Activated CD8-positive, alpha-beta T cell treated with anti-CD3 and anti-CD28 coated beads for 36 hours (primary cell): Measurements from ENCODE around the gene PRMT3. TPM values are rescaled to one million over a fixed set of nuclear protein-coding genes. Genes with fewer than 3 reads are reported as not detected.
"Not testable (repeated sequence)": the region's sequence is repeated elsewhere in the genome, so short reads cannot be mapped to it uniquely, and the experiment has no call there.

Experiments
- ATAC-seq: fragments of 200-7000 bp; cut with Tn5 transposase; one replicate; pipeline ENCODE4 v1.10.0; 2021; ENCODE audit warnings: mild to moderate bottlenecking, moderate library complexity
- CTCF ChIA-PET: fragments of 350-600 bp; sonication (Branson Sonifier 250); formaldehyde crosslinking; loops from one replicate; lab custom pipeline; 2021; ENCODE audit warnings: antibody characterized with exemption; lab: Charles Lee
- POLR2A ChIA-PET: fragments of 350-600 bp; sonication (Branson Sonifier 250); formaldehyde crosslinking; loops from one replicate; lab custom pipeline; 2021; ENCODE audit warnings: antibody characterized with exemption; lab: Charles Lee
- DNase-seq: peaks from one replicate; pipeline ENCODE4 v3.0.0-alpha.2; 2020
- H3K27ac Mint-ChIP-seq: one replicate; pipeline ENCODE4 v1.8.0; 2021; ENCODE audit warnings: mild to moderate bottlenecking, mixed read lengths
- H3K27me3 Mint-ChIP-seq: one replicate; pipeline ENCODE4 v1.8.0; 2021; ENCODE audit warnings: mixed read lengths
- H3K36me3 Mint-ChIP-seq: one replicate; pipeline ENCODE4 v1.8.0; 2021; ENCODE audit warnings: low read depth, mixed read lengths
- H3K4me1 Mint-ChIP-seq: one replicate; pipeline ENCODE4 v1.8.0; 2021; ENCODE audit warnings: low read depth, mixed read lengths
- H3K4me3 Mint-ChIP-seq: one replicate; pipeline ENCODE4 v1.8.0; 2021; ENCODE audit warnings: mild to moderate bottlenecking, moderate library complexity, mixed read lengths
- H3K9me3 Mint-ChIP-seq: one replicate; pipeline ENCODE4 v1.8.0; 2021; ENCODE audit warnings: mixed read lengths
- intact Hi-C: fragments of 100-400 bp; cut with micrococcal nuclease; formaldehyde crosslinking; loops from one replicate; pipeline ENCODE4 v1.10.0; 2022
- total RNA-seq, 2 experiments: library from RNA; stranded (reverse); gene quantifications; one replicate each; pipeline ENCODE4 v1.2.3, GENCODE V29; 2021
- TF ChIP-seq, protein P1 (sequence below): fragments of 200-600 bp; IDR thresholded peaks from one replicate; pipeline ENCODE4 v1.8.0; 2022; ENCODE audit warnings: antibody characterized with exemption, mild to moderate bottlenecking

PRMT3 gene
- total RNA-seq, 2 experiments from 2014 or later, result 33.3 to 36.4 TPM

DNA sequence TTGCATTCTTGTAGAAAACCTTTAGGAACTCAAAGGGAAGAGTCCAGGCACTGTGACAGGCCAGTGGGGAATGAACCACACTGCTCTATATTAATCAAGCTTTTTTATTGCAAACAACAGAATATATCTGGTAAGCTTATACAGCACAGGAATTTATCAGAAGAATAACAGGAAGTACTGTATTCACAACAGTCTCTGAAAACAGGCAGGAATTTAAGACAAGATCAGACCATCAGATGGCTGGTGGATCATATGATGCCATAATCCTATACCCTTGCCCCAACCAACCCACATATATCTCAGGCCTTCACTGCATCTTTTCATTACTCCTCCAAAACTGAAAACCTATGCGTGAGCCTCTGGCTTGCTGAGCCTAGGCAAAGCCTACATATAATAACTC, 25.0 kb upstream of the PRMT3 start:
- Mint-ChIP-seq H3K4me1 (peaks cover 52% of the 10 kb centered on the region), H3K27me3 (no peaks in the 10 kb centered on the region), H3K36me3 (peaks cover 35% of the 10 kb centered on the region), H3K9me3 (peaks cover 6% of the 10 kb centered on the region), H3K4me3 (peak overlapping the region; percentile 81), H3K27ac (peak overlapping the region; percentile 89)
- TF ChIP-seq, protein P1, sequence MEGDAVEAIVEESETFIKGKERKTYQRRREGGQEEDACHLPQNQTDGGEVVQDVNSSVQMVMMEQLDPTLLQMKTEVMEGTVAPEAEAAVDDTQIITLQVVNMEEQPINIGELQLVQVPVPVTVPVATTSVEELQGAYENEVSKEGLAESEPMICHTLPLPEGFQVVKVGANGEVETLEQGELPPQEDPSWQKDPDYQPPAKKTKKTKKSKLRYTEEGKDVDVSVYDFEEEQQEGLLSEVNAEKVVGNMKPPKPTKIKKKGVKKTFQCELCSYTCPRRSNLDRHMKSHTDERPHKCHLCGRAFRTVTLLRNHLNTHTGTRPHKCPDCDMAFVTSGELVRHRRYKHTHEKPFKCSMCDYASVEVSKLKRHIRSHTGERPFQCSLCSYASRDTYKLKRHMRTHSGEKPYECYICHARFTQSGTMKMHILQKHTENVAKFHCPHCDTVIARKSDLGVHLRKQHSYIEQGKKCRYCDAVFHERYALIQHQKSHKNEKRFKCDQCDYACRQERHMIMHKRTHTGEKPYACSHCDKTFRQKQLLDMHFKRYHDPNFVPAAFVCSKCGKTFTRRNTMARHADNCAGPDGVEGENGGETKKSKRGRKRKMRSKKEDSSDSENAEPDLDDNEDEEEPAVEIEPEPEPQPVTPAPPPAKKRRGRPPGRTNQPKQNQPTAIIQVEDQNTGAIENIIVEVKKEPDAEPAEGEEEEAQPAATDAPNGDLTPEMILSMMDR, result no peak
- ChIA-PET CTCF (interaction anchor here (0.7 to 3.8 kb wide), 2 partner anchors 8 to 25 kb away, joined by 3 to 29 read pairs; partner anchors contain the start of gene PRMT3), POLR2A (no interaction called here)
- DNase-seq, result no peak
- ATAC-seq, result no peak
- intact Hi-C loops, result no loop called here

DNA sequence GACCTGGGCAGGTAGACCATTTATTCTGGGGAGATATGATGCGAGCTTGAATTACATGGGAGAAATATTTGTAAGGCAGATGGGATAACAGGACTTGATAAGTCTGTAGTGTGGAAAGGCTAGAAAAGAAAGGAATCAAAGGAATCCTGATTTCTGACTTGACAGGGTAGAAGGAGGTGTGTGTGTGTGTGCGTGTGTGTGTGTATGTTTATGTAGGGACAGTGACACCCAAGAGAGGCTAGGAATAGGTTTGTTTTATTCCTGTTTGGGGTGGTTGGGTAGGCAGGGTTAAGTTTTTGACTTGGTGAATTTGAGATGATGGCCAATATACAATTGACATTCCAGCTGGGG, 24.4 kb upstream of the PRMT3 start:
- intact Hi-C loops, result no loop called here
- POLR2A ChIA-PET, result no interaction called here

DNA sequence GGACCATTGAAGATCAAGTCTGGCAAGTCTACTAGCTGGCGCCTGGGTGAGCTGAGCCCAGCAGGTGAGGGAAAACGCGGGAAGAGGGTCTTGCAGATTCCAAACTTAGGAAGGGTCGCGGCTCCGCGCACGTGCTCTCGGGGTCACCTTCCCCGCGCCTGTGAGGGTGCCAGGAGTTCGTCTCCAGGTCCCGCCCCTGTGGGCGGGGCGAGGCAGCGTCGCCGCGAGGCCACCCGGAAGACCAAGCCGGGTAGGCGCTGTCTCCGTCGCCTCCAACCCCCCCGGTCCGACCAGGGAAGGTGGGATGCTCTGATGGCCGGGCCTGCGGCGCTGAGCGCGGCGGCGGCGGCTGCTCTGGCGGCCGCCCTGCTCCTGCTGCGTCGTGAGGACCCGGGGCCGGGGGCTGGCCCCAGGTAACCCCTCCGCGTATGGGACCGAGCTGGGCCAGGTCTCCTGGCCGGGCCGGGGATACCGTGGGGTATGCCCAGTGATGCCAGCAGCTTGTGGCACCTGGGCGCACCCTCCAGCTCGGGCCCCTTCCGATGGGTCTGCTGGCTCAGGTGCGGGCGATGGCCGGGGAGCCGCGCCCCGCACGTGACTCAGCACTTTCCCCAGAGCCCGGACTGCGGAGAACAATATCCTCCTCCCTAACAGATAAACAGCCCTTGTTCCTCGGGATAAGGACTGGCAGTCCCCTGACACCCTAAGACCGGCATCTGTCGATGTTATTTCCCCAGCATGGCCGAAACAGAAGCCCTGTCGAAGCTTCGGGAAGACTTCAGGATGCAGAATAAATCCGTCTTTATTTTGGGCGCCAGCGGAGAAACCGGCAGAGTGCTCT, 23.8 kb upstream of the PRMT3 start, which contains the start of gene HTATIP2:
TSS of gene HTATIP2 (plus strand) at position 215 of the 841 bp plus-strand sequence. CDS start at position 739, 524 bp downstream.
- ATAC-seq, result peak; percentile 85
- peaks cover 60% of the 10 kb centered on the region for H3K4me1 Mint-ChIP-seq

More for the DNA sequence above, 24.4 kb upstream of the PRMT3 start:
- TF ChIP-seq, protein P1, result no peak
- ATAC-seq (peak; percentile 3), DNase-seq (no peak)
- Mint-ChIP-seq H3K9me3 (peaks cover 6% of the 10 kb centered on the region), H3K4me1 (peaks cover 56% of the 10 kb centered on the region), H3K36me3 (peaks cover 38% of the 10 kb centered on the region), H3K27me3 (no peaks in the 10 kb centered on the region), H3K4me3 (peak overlapping the region; percentile 81), H3K27ac (peak overlapping the region; percentile 89)
- CTCF ChIA-PET, result interaction anchor here (0.7 to 3.8 kb wide), 2 partner anchors 8 to 24 kb away, joined by 3 to 29 read pairs; partner anchors contain the start of gene PRMT3

DNA sequence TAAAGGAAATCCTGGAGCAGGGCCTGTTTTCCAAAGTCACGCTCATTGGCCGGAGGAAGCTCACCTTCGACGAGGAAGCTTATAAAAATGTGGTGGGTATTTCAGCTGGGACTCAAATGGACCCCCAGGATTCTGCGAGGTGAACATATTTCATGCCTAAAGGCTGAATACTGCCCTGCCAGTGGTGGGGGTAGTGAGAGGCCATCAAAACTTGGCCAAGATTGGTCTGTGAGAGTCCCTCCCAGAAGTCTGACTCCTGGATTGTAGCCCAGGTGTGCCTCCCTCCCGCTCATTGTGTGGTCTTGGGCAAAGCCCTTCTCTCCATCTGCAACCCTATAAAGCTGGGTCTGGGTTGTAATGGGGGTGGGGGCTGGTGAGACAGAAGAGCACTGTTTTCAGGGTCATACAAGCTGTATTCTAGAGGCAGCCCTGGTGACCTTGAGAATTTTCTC, 23.1 kb upstream of the PRMT3 start:
- H3K4me1 Mint-ChIP-seq, result peaks cover 60% of the 10 kb centered on the region
- intact Hi-C loops, result no loop called here
- CTCF ChIA-PET, result interaction anchor here (0.9 to 3.8 kb wide), 3 partner anchors 9 to 236 kb away, joined by 3 to 29 read pairs (median 4); no protein-coding TSS in a partner anchor
- peaks cover 6% of the 10 kb centered on the region for H3K9me3 Mint-ChIP-seq
- peaks cover 51% of the 10 kb centered on the region for H3K36me3 Mint-ChIP-seq
- DNase-seq (no peak), ATAC-seq (no peak)
- peak overlapping the region; percentile 86 for H3K27ac Mint-ChIP-seq
- H3K27me3 Mint-ChIP-seq, result no peaks in the 10 kb centered on the region
- H3K4me3 Mint-ChIP-seq, result peak overlapping the region; percentile 81
- TF ChIP-seq, protein P1, result no peak
- POLR2A ChIA-PET, result interaction anchor here (1.2 to 1.6 kb wide), 2 partner anchors 8 to 10 kb away, joined by 3 read pairs; no protein-coding TSS in a partner anchor

More for the DNA sequence above, 23.8 kb upstream of the PRMT3 start, which contains the start of gene HTATIP2:
- H3K27me3 Mint-ChIP-seq, result no peaks in the 10 kb centered on the region
- ChIA-PET POLR2A (interaction anchor here (1.2 to 1.6 kb wide), 2 partner anchors 9 to 11 kb away, joined by 3 read pairs; no protein-coding TSS in a partner anchor), CTCF (interaction anchor here (0.9 to 3.8 kb wide), 3 partner anchors 9 to 236 kb away, joined by 3 to 29 read pairs (median 4); no protein-coding TSS in a partner anchor)
- H3K27ac Mint-ChIP-seq, result peak within 1 kb of the TSS; percentile 89
- TF ChIP-seq, protein P1, result no peak
- H3K9me3 Mint-ChIP-seq, result peaks cover 6% of the 10 kb centered on the region
- H3K4me3 Mint-ChIP-seq, result peak within 1 kb of the TSS; percentile 81
- intact Hi-C loops, result no loop called here
- DNase-seq, result peak; percentile 79
- H3K36me3 Mint-ChIP-seq, result peaks cover 44% of the 10 kb centered on the region

DNA sequence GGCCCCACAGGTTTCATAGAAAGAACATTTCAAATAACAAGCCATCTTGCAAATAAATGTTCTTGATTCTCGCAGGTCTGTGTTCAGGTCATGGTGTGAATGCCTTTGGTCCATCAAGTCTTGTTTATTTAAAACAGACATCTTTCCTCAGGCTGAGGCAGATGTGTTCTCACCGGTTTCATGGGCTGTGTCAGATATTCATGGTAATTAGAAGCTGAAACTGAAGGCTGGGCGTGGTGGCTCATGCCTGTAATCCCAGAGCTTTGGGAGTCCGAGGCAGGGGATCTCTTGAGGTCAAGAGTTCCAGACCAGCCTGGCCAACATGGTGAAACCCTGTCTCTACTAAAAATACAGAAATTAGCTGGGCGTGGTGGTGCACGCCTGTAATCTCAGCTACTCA, 22.1 kb upstream of the PRMT3 start:
- H3K27ac Mint-ChIP-seq, intact Hi-C loops: not testable (repeated sequence)

More for the DNA sequence above, 22.1 kb upstream of the PRMT3 start:
- not testable (repeated sequence) for ATAC-seq, H3K27me3 Mint-ChIP-seq, DNase-seq, H3K9me3 Mint-ChIP-seq
- Mint-ChIP-seq H3K4me1 (peaks cover 59% of the 10 kb centered on the region), H3K4me3 (peak overlapping the region; percentile 81), H3K36me3 (peaks cover 60% of the 10 kb centered on the region)
- ChIA-PET CTCF (interaction anchor here (3.8 kb wide), 1 partner anchor 11 kb away, joined by 29 read pairs; no protein-coding TSS in a partner anchor), POLR2A (interaction anchor here (1.6 kb wide), 1 partner anchor 9 kb away, joined by 3 read pairs; no protein-coding TSS in a partner anchor)
